Left hindlimb (tissue), 1 donor: ENCODE measurements around the gene LAMC2.

ENCODE experiments used
- DNase-seq: peaks from one replicate; pipeline ENCODE4 v3.0.0-alpha.2; 2018

Gene LAMC2

GRCh38 chr1:183173828-183174227 is 12.2 kb upstream of the LAMC2 start:
- no peak for DNase-seq

- no peak for DNase-seq
Measured at GRCh38 chr1:183175631-183176030, 10.4 kb upstream of the LAMC2 start.

- no peak for DNase-seq
Measured at GRCh38 chr1:183178545-183178944, 7.5 kb upstream of the LAMC2 start.

- DNase-seq, result no peak
Measured at GRCh38 chr1:183179033-183179432, 7.0 kb upstream of the LAMC2 start.

- peak; percentile 73 for DNase-seq
Measured at GRCh38 chr1:183180218-183180617, 5.8 kb upstream of the LAMC2 start.

GRCh38 chr1:183180634-183181056 is 5.4 kb upstream of the LAMC2 start:
- peak; percentile 71 for DNase-seq

- DNase-seq, result no peak
Measured at GRCh38 chr1:183186841-183187240, 777 bp downstream of the LAMC2 start.

- no peak for DNase-seq
Measured at GRCh38 chr1:183188240-183188639, 2.2 kb downstream of the LAMC2 start.

- DNase-seq, result no peak
Measured at GRCh38 chr1:183191833-183192232, 5.8 kb downstream of the LAMC2 start.

- DNase-seq, result no peak
Measured at GRCh38 chr1:183193963-183194525, 8.0 kb downstream of the LAMC2 start.

- no peak for DNase-seq
Measured at GRCh38 chr1:183194527-183195141, 8.6 kb downstream of the LAMC2 start.

- no peak for DNase-seq
Measured at GRCh38 chr1:183195142-183195574, 9.1 kb downstream of the LAMC2 start.

- no peak for DNase-seq
Measured at GRCh38 chr1:183197762-183198161, 11.7 kb downstream of the LAMC2 start.

GRCh38 chr1:183198463-183198862 is 12.4 kb downstream of the LAMC2 start:
- DNase-seq, result peak; percentile 61

GRCh38 chr1:183199304-183199703 is 13.2 kb downstream of the LAMC2 start:
- DNase-seq, result no peak

- no peak for DNase-seq
Measured at GRCh38 chr1:183200451-183200850, 14.4 kb downstream of the LAMC2 start.

GRCh38 chr1:183203094-183203493 is 17.0 kb downstream of the LAMC2 start:
- no peak for DNase-seq

GRCh38 chr1:183205196-183205781 is 19.2 kb downstream of the LAMC2 start:
- DNase-seq, result peak; percentile 59

GRCh38 chr1:183206538-183207122 is 20.6 kb downstream of the LAMC2 start:
- DNase-seq, result no peak

GRCh38 chr1:183209533-183210158 is 23.6 kb downstream of the LAMC2 start:
- DNase-seq, result no peak

- DNase-seq, result no peak
Measured at GRCh38 chr1:183210681-183211080, 24.6 kb downstream of the LAMC2 start.

- no peak for DNase-seq
Measured at GRCh38 chr1:183212870-183213269, 26.8 kb downstream of the LAMC2 start.
